ENCODE measurements around the gene FBXL7.

- TF ChIP-seq CTCF (conservative IDR thresholded peaks at IDR 0.05; ENCODE audit: low read length), result no peak
- no peak for TF ChIP-seq EZH2phosphoT487 (IDR thresholded peaks at IDR 0.05; ENCODE audit: borderline replicate concordance, low read depth, low read length)
Observed at GRCh38 chr5:15803280-15803679, 303.3 kb downstream of the FBXL7 start.
